ENCODE data around the gene FAM50A. TPM values are rescaled to one million over a fixed set of nuclear protein-coding genes. Genes with fewer than 3 reads are reported as not detected.

The FAM50A gene
- total RNA-seq, 1 experiment from 2014 or later = 57.4 TPM

- peak; percentile 26 for DNase-seq
- Histone ChIP-seq H2BK120ac (ENCODE audit: low read depth, low read length, poor library complexity, severe bottlenecking) (no peak overlapping the region), H3K23ac (ENCODE audit: insufficient read length, low read depth, low read length) (no peak overlapping the region), H3K9ac (ENCODE audit: extremely low read depth, insufficient read length, low read length) (no peak overlapping the region), H4K8ac (replicated peaks; ENCODE audit: insufficient read length, low read depth, low read length) (no peak overlapping the region), H3K79me1 (ENCODE audit: insufficient read depth, low read depth, low read length, poor library complexity, severe bottlenecking) (no peaks in the 10 kb centered on the region), H3K18ac (ENCODE audit: insufficient read length, low read depth, low read length) (no peak overlapping the region), H4K91ac (ENCODE audit: insufficient read length, low read depth, low read length) (no peak overlapping the region), H4K5ac (ENCODE audit: insufficient read length, low read depth, low read length) (no peak overlapping the region), H3K79me2 (ENCODE audit: insufficient read depth, low read length) (no peaks in the 10 kb centered on the region), H3K4me2 (ENCODE audit: insufficient read depth, insufficient read length, low read length) (no peak overlapping the region), H3K4ac (ENCODE audit: low read depth, low read length) (no peak overlapping the region), H3K14ac (ENCODE audit: insufficient read depth, low read length) (no peak overlapping the region), H2AK5ac (ENCODE audit: insufficient read length, low read length) (no peak overlapping the region), H2BK15ac (ENCODE audit: low read depth, low read length) (no peak overlapping the region), H3K56ac (ENCODE audit: insufficient read length, low read depth, low read length) (no peak overlapping the region), H3K27ac (ENCODE audit: insufficient read length, low read depth, low read length) (no peak overlapping the region), H3K23me2 (ENCODE audit: insufficient read length, low read depth, low read length, poor library complexity, severe bottlenecking) (peaks cover 4% of the 10 kb centered on the region), H2BK5ac (ENCODE audit: insufficient read length, low read length) (no peak overlapping the region), H3K27me3 (ENCODE audit: insufficient read depth, low read length) (no peaks in the 10 kb centered on the region), H2BK12ac (ENCODE audit: insufficient read length, low read depth, low read length) (no peak overlapping the region), H3K9me3 (ENCODE audit: control insufficient read depth, low read depth, low read length) (peaks cover 37% of the 10 kb centered on the region), H3K4me1 (ENCODE audit: insufficient read depth, low read length) (no peaks in the 10 kb centered on the region; the same call in 1 of the 2 replicates), H2AFZ (ENCODE audit: low read length) (no peak overlapping the region), H3T11ph (ENCODE audit: low read length) (no peak overlapping the region), H4K20me1 (ENCODE audit: control insufficient read depth, insufficient read depth, insufficient read length) (no peaks in the 10 kb centered on the region), H2BK20ac (ENCODE audit: low read depth, low read length, poor library complexity, severe bottlenecking) (no peak overlapping the region)
- Mint-ChIP-seq H3K4me3 (no peak overlapping the region), H3K27me3 (ENCODE audit: low read depth) (peaks cover 10% of the 10 kb centered on the region), H3K9me3 (peaks cover 67 to 79% of the 10 kb centered on the region in 2 experiments), H3K4me1 (peaks cover 6 to 15% of the 10 kb centered on the region in 2 experiments), H3K27ac (peak overlapping the region in 1 of 3 experiments; percentile 46; a peak in 1 of 7 replicates), H3K36me3 (ENCODE audit: insufficient read depth in 1 of 3, low read depth in 3 of 3) (peaks cover 3 to 15% (median 10%) of the 10 kb centered on the region in 3 experiments; a peak in 6 of 7 replicates)
- no CpG with 5 or more reads among the region's 14 CpGs for WGBS (ENCODE audit: extremely low coverage, insufficient read length, low lambda C conversion rate)
- no peak for TF ChIP-seq CTCF (conservative IDR thresholded peaks at IDR 0.05)
Measured at GRCh38 chrX:154481911-154482601, 38.1 kb downstream of the FAM50A start.
